Endodermal cell (in vitro differentiated cells): ENCODE measurements around the gene CCL22. TPM values are rescaled to one million over a fixed set of nuclear protein-coding genes. Genes with fewer than 3 reads are reported as not detected.
"Not testable (repeated sequence)": the region's sequence is repeated elsewhere in the genome, so short reads cannot be mapped to it uniquely, and the experiment has no call there.

Experiments
- DNase-seq: peaks from one replicate; pipeline ENCODE4 v3.0.0-alpha.2; 2017
- H3K27ac ChIP-seq: 2 replicates; pipeline ENCODE4 v1.5.1; 2013; ENCODE audit warnings: mild to moderate bottlenecking, low read depth, low read length, moderate library complexity
- H3K27me3 ChIP-seq: 2 replicates; pipeline ENCODE4 v1.6.1; 2013; ENCODE audit warnings: mild to moderate bottlenecking, low read length, moderate library complexity; ENCODE audit not compliant: insufficient read depth, control insufficient read depth, poor library complexity, severe bottlenecking
- H3K36me3 ChIP-seq: 2 replicates; pipeline ENCODE4 v1.7.0; 2013; ENCODE audit warnings: mild to moderate bottlenecking, low read length, moderate library complexity; ENCODE audit not compliant: control insufficient read depth, insufficient read depth
- H3K4me1 ChIP-seq: one replicate; pipeline ENCODE4 v1.7.0; 2013; ENCODE audit warnings: low read length; ENCODE audit not compliant: control insufficient read depth, insufficient read depth
- H3K4me3 ChIP-seq: 2 replicates; pipeline ENCODE4 v1.5.1; 2013; ENCODE audit warnings: mild to moderate bottlenecking, low read length, moderate library complexity
- H3K9ac ChIP-seq: 2 replicates; pipeline ENCODE4 v1.6.1; 2013; ENCODE audit warnings: mild to moderate bottlenecking, low read length, moderate library complexity; ENCODE audit not compliant: poor library complexity, severe bottlenecking; ENCODE audit errors: extremely low read depth
- H3K9me3 ChIP-seq: 2 replicates; pipeline ENCODE4 v1.6.1; 2013; ENCODE audit warnings: mild to moderate bottlenecking, low read length, moderate library complexity; ENCODE audit not compliant: control insufficient read depth
- H3K27ac Mint-ChIP-seq: 2 replicates; pipeline ENCODE4 v1.8.0; 2020; ENCODE audit warnings: mixed read lengths
- H3K27me3 Mint-ChIP-seq: 2 replicates; pipeline ENCODE4 v1.8.0; 2021; ENCODE audit warnings: mild to moderate bottlenecking, mixed read lengths; ENCODE audit not compliant: insufficient read depth
- H3K36me3 Mint-ChIP-seq: 2 replicates; pipeline ENCODE4 v1.8.0; 2020; ENCODE audit warnings: low read depth, mixed read lengths
- H3K4me1 Mint-ChIP-seq: 2 replicates; pipeline ENCODE4 v1.8.0; 2020; ENCODE audit warnings: mixed read lengths
- H3K4me3 Mint-ChIP-seq: 2 replicates; pipeline ENCODE4 v1.8.0; 2020; ENCODE audit warnings: mild to moderate bottlenecking, moderate library complexity, mixed read lengths
- H3K9me3 Mint-ChIP-seq: 2 replicates; pipeline ENCODE4 v1.8.0; 2020; ENCODE audit warnings: mild to moderate bottlenecking, mixed read lengths
- WGBS, 2 experiments: methylation state at CpG; one replicate each; pipeline versions ENCODE4 v1.1.5 to v1.1.7; 2013; ENCODE audit warnings: missing lambda C conversion rate in 2 of 2, mixed read lengths in 1 of 2; ENCODE audit not compliant: insufficient coverage in 1 of 2, insufficient read length in 1 of 2; 5-methylcytosine and 5-hydroxymethylcytosine counted together
- total RNA-seq, 2 donors: library from RNA; stranded (reverse); fragmentation: NEBNext Ultra II Directional in 1 of 2; extraction: Animal tissue kit (Norgen Biotek cat#: 25700) in 1 of 2; gene quantifications; 2 replicates in 1 of 2; 3 replicates in 1 of 2; pipeline ENCODE4 v1.2.1, GENCODE V29; 2021
- TF ChIP-seq, protein P1 (sequence below): fragments of 200-600 bp; sonication (generic); conservative IDR thresholded peaks from 2 replicates; pipeline ENCODE4 v1.5.0; 2021; ENCODE audit warnings: antibody characterized with exemption, mild to moderate bottlenecking

CCL22 gene
- total RNA-seq, 2 donors from 2014 or later = not detected

DNA sequence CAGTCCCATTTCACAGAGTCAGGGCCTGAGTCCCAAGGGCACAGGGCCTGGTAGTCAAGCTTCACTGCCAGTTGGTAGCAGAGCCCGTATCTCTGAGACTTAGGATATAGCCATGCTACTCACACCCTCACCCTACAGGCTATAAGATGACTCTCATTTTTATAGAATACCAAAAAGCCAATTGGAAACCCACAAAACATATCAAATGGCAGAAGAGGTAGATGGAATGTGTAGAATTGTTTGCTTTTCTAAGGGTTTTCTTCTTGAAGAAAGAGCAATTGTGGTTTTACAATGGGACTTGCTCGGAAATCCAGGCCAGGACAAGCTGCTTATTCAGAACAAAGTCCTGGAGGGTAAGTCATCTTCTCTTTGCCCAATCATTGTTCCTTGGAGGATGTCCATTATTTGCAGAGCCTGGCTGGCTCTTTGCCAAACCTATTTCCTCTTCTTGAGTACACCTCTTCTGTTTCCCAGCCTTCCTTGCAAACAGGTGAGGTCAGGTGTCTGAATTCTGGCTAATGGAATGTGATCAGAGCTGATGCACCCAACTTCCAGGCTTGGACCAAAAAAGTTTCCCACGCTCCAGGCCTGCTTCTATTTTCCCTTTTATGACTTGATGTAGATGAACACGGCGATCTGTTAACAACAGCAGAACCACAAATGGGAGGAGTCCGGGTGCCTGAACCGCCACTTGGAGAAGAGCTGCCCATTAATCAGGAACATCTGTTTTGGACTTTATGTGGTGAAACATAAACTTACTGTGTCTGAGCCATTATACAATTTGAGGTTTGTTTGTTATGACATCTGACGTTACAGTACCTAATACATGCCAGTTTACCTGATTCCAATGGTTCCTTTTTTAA, 16.9 kb upstream of the CCL22 start:
- Mint-ChIP-seq H3K27ac (no peak overlapping the region), H3K4me1 (no peaks in the 10 kb centered on the region), H3K4me3 (no peak overlapping the region), H3K27me3 (peaks cover 2% of the 10 kb centered on the region), H3K9me3 (no peaks in the 10 kb centered on the region), H3K36me3 (no peaks in the 10 kb centered on the region)
- H3K9ac ChIP-seq = no peak overlapping the region
- no peaks in the 10 kb centered on the region for H3K4me1 ChIP-seq
- H3K27ac ChIP-seq = no peak overlapping the region
- no peak overlapping the region for H3K4me3 ChIP-seq
- WGBS, 2 experiments = 89 to 98% methylated on average over 8 of the region's 8 CpGs
- no peaks in the 10 kb centered on the region for H3K27me3 ChIP-seq
- H3K36me3 ChIP-seq = no peaks in the 10 kb centered on the region
- TF ChIP-seq, protein P1, sequence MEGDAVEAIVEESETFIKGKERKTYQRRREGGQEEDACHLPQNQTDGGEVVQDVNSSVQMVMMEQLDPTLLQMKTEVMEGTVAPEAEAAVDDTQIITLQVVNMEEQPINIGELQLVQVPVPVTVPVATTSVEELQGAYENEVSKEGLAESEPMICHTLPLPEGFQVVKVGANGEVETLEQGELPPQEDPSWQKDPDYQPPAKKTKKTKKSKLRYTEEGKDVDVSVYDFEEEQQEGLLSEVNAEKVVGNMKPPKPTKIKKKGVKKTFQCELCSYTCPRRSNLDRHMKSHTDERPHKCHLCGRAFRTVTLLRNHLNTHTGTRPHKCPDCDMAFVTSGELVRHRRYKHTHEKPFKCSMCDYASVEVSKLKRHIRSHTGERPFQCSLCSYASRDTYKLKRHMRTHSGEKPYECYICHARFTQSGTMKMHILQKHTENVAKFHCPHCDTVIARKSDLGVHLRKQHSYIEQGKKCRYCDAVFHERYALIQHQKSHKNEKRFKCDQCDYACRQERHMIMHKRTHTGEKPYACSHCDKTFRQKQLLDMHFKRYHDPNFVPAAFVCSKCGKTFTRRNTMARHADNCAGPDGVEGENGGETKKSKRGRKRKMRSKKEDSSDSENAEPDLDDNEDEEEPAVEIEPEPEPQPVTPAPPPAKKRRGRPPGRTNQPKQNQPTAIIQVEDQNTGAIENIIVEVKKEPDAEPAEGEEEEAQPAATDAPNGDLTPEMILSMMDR = no peak
- no peaks in the 10 kb centered on the region for H3K9me3 ChIP-seq
- no peak for DNase-seq

DNA sequence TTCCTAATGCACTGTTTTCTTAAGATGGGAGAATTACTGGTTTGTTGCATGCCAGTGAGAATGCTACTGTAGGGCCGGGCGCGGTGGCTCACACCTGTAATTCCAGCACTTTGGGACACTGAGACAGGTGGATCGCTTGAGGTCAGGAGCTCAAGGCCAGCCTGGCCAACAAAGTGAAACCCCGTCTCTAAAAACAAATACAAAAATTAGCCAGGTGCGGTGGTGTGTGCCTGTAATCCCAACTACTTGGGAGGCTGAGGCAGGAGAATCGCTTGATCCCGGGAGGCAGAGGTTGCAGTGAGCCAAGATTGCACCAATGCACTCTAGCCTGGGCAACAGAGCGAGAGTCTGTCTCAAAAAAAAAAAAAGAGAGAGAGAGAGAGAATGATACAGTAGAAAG, 16.0 kb upstream of the CCL22 start:
- not testable (repeated sequence) for H3K27me3 ChIP-seq, H3K4me1 ChIP-seq, H3K4me3 Mint-ChIP-seq, H3K4me1 Mint-ChIP-seq, H3K27ac ChIP-seq, H3K9ac ChIP-seq, DNase-seq, H3K9me3 ChIP-seq, H3K9me3 Mint-ChIP-seq, H3K27me3 Mint-ChIP-seq, H3K36me3 Mint-ChIP-seq, H3K4me3 ChIP-seq, H3K36me3 ChIP-seq, H3K27ac Mint-ChIP-seq
- 88 to 93% methylated on average over 6 to 9 of the region's 9 CpGs for WGBS, 2 experiments

DNA sequence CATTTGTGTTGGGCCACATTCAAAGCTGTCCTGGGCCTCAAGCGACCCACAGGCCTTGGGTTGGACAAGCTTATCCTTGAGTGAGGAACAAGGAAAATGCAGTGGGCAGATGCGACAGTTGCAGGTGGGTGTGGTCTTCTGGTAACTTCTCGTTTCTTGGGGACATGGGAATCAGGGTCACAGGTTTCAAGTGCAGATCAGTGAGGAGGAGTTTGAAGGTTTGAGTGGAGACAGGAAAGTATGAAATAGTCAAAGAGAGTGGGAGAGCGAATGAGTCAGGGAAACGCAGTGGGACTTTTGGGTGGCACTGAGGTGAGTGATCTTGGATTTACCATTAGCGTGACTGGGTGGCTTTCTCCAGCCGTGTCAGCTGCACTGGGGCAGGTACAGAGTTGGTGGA, 15.4 kb upstream of the CCL22 start:
- no peak overlapping the region for H3K27ac ChIP-seq
- H3K9ac ChIP-seq = no peak overlapping the region
- no peaks in the 10 kb centered on the region for H3K4me1 Mint-ChIP-seq
- H3K27me3 Mint-ChIP-seq = peaks cover 5% of the 10 kb centered on the region
- no peak overlapping the region for H3K4me3 Mint-ChIP-seq
- no peaks in the 10 kb centered on the region for H3K9me3 Mint-ChIP-seq
- H3K27me3 ChIP-seq = no peaks in the 10 kb centered on the region
- TF ChIP-seq, protein P1 = no peak
- no peaks in the 10 kb centered on the region for H3K36me3 Mint-ChIP-seq
- H3K9me3 ChIP-seq = no peaks in the 10 kb centered on the region
- no peak overlapping the region for H3K4me3 ChIP-seq
- no peak for DNase-seq
- WGBS, 2 experiments = 95 to 96% methylated on average over 6 to 7 of the region's 7 CpGs
- no peak overlapping the region for H3K27ac Mint-ChIP-seq
- H3K36me3 ChIP-seq = no peaks in the 10 kb centered on the region
- H3K4me1 ChIP-seq = no peaks in the 10 kb centered on the region

- 88 to 91% methylated on average over 4 to 5 of the region's 5 CpGs for WGBS, 2 experiments
- not testable (repeated sequence) for H3K4me3 Mint-ChIP-seq, H3K9me3 ChIP-seq, H3K4me3 ChIP-seq, H3K36me3 ChIP-seq, H3K27me3 ChIP-seq, DNase-seq, H3K4me1 Mint-ChIP-seq, H3K36me3 Mint-ChIP-seq, H3K27ac Mint-ChIP-seq, H3K4me1 ChIP-seq, H3K9ac ChIP-seq, H3K27ac ChIP-seq, H3K9me3 Mint-ChIP-seq
- H3K27me3 Mint-ChIP-seq = peaks cover 10% of the 10 kb centered on the region
Measured at GRCh38 chr16:57344094-57344493, 14.5 kb upstream of the CCL22 start.
